Measurements from ENCODE around the gene MAP3K19. TPM values are rescaled to one million over a fixed set of nuclear protein-coding genes. Genes with fewer than 3 reads are reported as not detected.

Gene MAP3K19
- total RNA-seq: not detected
- long read RNA-seq: 0 reads

GRCh38 chr2:135047300-135047699, at the start of gene MAP3K19:
TSS of gene MAP3K19 (minus strand) at chr2:135047447. CDS start at chr2:135024647, 22,800 bp downstream.
- Histone ChIP-seq H3K4me3 (no peak within 1 kb of the TSS), H3K9me3 (replicated peaks) (no peaks in the 10 kb centered on the region), H3K27ac (replicated peaks) (no peak within 1 kb of the TSS), H3K36me3 (no peaks in the 10 kb centered on the region), H3K27me3 (ENCODE audit: low read depth) (no peaks in the 10 kb centered on the region), H3K4me1 (peaks cover 27% of the 10 kb centered on the region)
- no peak for DNase-seq
- intact Hi-C loops (cut with micrococcal nuclease): no loop called here
- no peak for TF ChIP-seq CTCF (IDR thresholded peaks at IDR 0.05; ENCODE audit: borderline replicate concordance)

- intact Hi-C loops (cut with micrococcal nuclease): no loop called here
- no peaks in the 10 kb centered on the region for H3K27me3 ChIP-seq (ENCODE audit: low read depth)
- no peak overlapping the region for H3K4me3 ChIP-seq
- H3K36me3 ChIP-seq: peaks cover 38% of the 10 kb centered on the region
- TF ChIP-seq CTCF (IDR thresholded peaks at IDR 0.05; ENCODE audit: borderline replicate concordance): no peak
- no peaks in the 10 kb centered on the region for H3K9me3 ChIP-seq (replicated peaks)
- DNase-seq: no peak
- H3K4me1 ChIP-seq: peaks cover 17% of the 10 kb centered on the region
- no peak overlapping the region for H3K27ac ChIP-seq (replicated peaks)
Measured at GRCh38 chr2:135096665-135097446, 49.6 kb upstream of the MAP3K19 start.

GRCh38 chr2:135095591-135095990, 48.3 kb upstream of the MAP3K19 start:
- Histone ChIP-seq H3K4me1 (peaks cover 22% of the 10 kb centered on the region), H3K27ac (replicated peaks) (no peak overlapping the region), H3K27me3 (ENCODE audit: low read depth) (no peaks in the 10 kb centered on the region), H3K4me3 (no peak overlapping the region), H3K36me3 (peaks cover 38% of the 10 kb centered on the region), H3K9me3 (replicated peaks) (no peaks in the 10 kb centered on the region)
- TF ChIP-seq CTCF (IDR thresholded peaks at IDR 0.05; ENCODE audit: borderline replicate concordance): no peak
- no peak for DNase-seq
- intact Hi-C loops (cut with micrococcal nuclease): no loop called here

- intact Hi-C loops (cut with micrococcal nuclease): no loop called here
- no peaks in the 10 kb centered on the region for H3K27me3 ChIP-seq (ENCODE audit: low read depth)
- peaks cover 42% of the 10 kb centered on the region for H3K36me3 ChIP-seq
- H3K4me3 ChIP-seq: no peak overlapping the region
- H3K27ac ChIP-seq (replicated peaks): no peak overlapping the region
- peaks cover 4% of the 10 kb centered on the region for H3K9me3 ChIP-seq (replicated peaks)
- peaks cover 13% of the 10 kb centered on the region for H3K4me1 ChIP-seq
- DNase-seq: no peak
- TF ChIP-seq CTCF (IDR thresholded peaks at IDR 0.05; ENCODE audit: borderline replicate concordance): no peak
Measured at GRCh38 chr2:135094508-135094907, 47.3 kb upstream of the MAP3K19 start.

GRCh38 chr2:135093670-135094330, 46.6 kb upstream of the MAP3K19 start:
- intact Hi-C loops (cut with micrococcal nuclease): no loop called here
- Histone ChIP-seq H3K27ac (replicated peaks) (no peak overlapping the region), H3K4me3 (no peak overlapping the region), H3K4me1 (peaks cover 12% of the 10 kb centered on the region), H3K36me3 (peaks cover 42% of the 10 kb centered on the region), H3K9me3 (replicated peaks) (peaks cover 11% of the 10 kb centered on the region), H3K27me3 (ENCODE audit: low read depth) (no peaks in the 10 kb centered on the region)
- DNase-seq: no peak
- no peak for TF ChIP-seq CTCF (IDR thresholded peaks at IDR 0.05; ENCODE audit: borderline replicate concordance)
